Parathyroid adenoma (tissue), 2 donors: Measurements from ENCODE around the gene CEND1.
A peak's percentile ranks its signal among the peaks of the same experiment; 100 is the strongest.

ENCODE experiments used
- H2AFZ ChIP-seq: fragments of 300-600 bp; sonication (generic); one replicate; pipeline ENCODE4 v1.7.0; 2017; ENCODE audit warnings: antibody characterized with exemption, mild to moderate bottlenecking
- H3K27ac ChIP-seq: fragments of 300-600 bp; sonication (generic); one replicate; pipeline ENCODE4 v1.7.0; 2017
- H3K27me3 ChIP-seq: fragments of 300-600 bp; sonication (generic); one replicate; pipeline ENCODE4 v1.7.0; 2017; ENCODE audit warnings: low read length; ENCODE audit not compliant: control insufficient read depth, insufficient read depth
- H3K36me3 ChIP-seq: fragments of 300-600 bp; sonication (generic); one replicate; pipeline ENCODE4 v1.7.0; 2017; ENCODE audit warnings: low read length; ENCODE audit not compliant: control insufficient read depth, insufficient read depth
- H3K4me1 ChIP-seq: fragments of 300-600 bp; sonication (generic); one replicate; pipeline ENCODE4 v1.7.0; 2017; ENCODE audit warnings: control low read depth
- H3K4me2 ChIP-seq: fragments of 300-600 bp; sonication (generic); one replicate; pipeline ENCODE4 v1.7.0; 2017; ENCODE audit warnings: low read length
- H3K4me3 ChIP-seq: fragments of 300-600 bp; sonication (generic); one replicate; pipeline ENCODE4 v1.7.0; 2017; ENCODE audit warnings: low read depth, low read length
- H3K79me2 ChIP-seq: fragments of 300-600 bp; sonication (generic); one replicate; pipeline ENCODE4 v1.7.0; 2017; ENCODE audit warnings: control low read depth
- H3K9ac ChIP-seq: fragments of 300-600 bp; sonication (generic); one replicate; pipeline ENCODE4 v1.7.0; 2017; ENCODE audit warnings: mild to moderate bottlenecking
- H3K9me3 ChIP-seq: fragments of 300-600 bp; sonication (generic); one replicate; pipeline ENCODE4 v1.7.0; 2017; ENCODE audit warnings: low read length; ENCODE audit not compliant: control insufficient read depth
- CTCF ChIP-seq: fragments of 300-600 bp; sonication (generic); IDR thresholded peaks from one replicate; pipeline ENCODE4 v1.7.0; 2017; ENCODE audit warnings: antibody characterized with exemption, mild to moderate bottlenecking
- donor health status: primary hyperparathyroidism.

The CEND1 gene

DNA sequence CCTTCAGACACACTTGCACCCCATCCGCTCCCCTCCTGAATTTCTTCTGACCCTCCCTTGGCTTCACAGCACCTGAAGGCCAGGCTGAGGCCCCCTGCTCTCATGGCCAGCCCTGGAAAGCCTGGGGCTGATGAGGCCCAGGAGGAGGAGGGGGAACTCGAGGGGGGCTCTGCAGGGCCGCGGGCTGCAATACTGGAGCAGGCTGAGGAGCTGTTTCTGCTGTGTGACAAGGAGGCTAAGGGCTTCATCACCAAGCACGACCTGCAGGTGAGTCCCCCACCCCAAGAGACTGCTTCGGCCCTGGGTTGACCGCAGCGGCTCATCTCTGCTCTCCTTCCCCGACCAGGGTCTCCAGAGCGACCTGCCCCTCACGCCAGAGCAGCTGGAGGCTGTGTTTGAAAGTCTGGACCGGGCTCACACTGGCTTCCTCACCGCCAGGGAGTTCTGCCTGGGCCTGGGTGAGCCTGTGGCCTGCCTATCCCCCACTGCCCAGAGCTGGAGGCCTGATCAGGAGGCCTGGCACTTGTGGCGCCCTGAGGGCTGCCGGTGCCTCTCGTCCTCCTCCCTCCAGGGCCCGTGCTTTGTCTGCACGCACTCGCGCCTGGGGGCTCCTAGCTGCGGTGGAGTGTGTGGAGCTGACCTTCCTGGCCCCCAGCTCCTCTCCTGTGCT lies 38.8 kb upstream of the CEND1 start:
- no peak overlapping the region for H2AFZ ChIP-seq
- no peaks in the 10 kb centered on the region for H3K36me3 ChIP-seq
- no peaks in the 10 kb centered on the region for H3K9me3 ChIP-seq
- H3K9ac ChIP-seq = no peak overlapping the region
- no peak overlapping the region for H3K27ac ChIP-seq
- H3K79me2 ChIP-seq = no peaks in the 10 kb centered on the region
- TF ChIP-seq CTCF = no peak
- H3K27me3 ChIP-seq = no peaks in the 10 kb centered on the region
- H3K4me3 ChIP-seq = no peak overlapping the region
- H3K4me1 ChIP-seq = peaks cover 2% of the 10 kb centered on the region
- H3K4me2 ChIP-seq = no peak overlapping the region

DNA sequence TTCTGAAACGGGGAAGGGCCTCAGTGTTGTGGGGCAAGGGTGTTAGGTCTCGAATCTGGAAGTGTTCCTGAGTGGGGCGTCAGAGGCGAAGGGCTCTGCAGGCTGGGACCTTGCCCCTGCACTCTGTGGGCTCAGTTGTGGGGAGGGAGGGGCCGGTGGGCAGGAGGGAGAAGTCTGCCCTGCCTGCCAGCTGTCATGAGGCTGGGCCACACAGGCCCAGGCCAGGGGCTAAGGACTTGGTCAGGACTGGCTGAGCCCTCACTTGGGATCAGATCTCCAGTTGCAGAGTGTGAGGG lies 38.0 kb upstream of the CEND1 start, which contains the start of gene CRACR2B:
TSS of gene CRACR2B (plus strand) at position 23 of the 296 bp plus-strand sequence. CDS start 689 bp downstream, outside the sequence.
- peak within 1 kb of the TSS; percentile 77 for H3K4me2 ChIP-seq
- no peak within 1 kb of the TSS for H3K27ac ChIP-seq
- peak within 1 kb of the TSS; percentile 49 for H3K4me3 ChIP-seq
- H3K4me1 ChIP-seq = peaks cover 2% of the 10 kb centered on the region
- no peaks in the 10 kb centered on the region for H3K36me3 ChIP-seq
- no peaks in the 10 kb centered on the region for H3K9me3 ChIP-seq
- no peak for TF ChIP-seq CTCF
- peak within 1 kb of the TSS; percentile 63 for H2AFZ ChIP-seq
- H3K9ac ChIP-seq = no peak within 1 kb of the TSS
- H3K27me3 ChIP-seq = no peaks in the 10 kb centered on the region
- H3K79me2 ChIP-seq = no peaks in the 10 kb centered on the region

GRCh38 chr11:827146-827896 lies 37.4 kb upstream of the CEND1 start:
- Histone ChIP-seq H3K4me1 (peaks cover under 1% of the 10 kb centered on the region), H3K79me2 (no peaks in the 10 kb centered on the region), H3K9me3 (no peaks in the 10 kb centered on the region), H3K4me3 (peak overlapping the region; percentile 49), H3K36me3 (no peaks in the 10 kb centered on the region), H3K9ac (no peak overlapping the region), H2AFZ (peak overlapping the region; percentile 63), H3K27me3 (no peaks in the 10 kb centered on the region), H3K27ac (no peak overlapping the region), H3K4me2 (peak overlapping the region; percentile 77)
- no peak for TF ChIP-seq CTCF

DNA sequence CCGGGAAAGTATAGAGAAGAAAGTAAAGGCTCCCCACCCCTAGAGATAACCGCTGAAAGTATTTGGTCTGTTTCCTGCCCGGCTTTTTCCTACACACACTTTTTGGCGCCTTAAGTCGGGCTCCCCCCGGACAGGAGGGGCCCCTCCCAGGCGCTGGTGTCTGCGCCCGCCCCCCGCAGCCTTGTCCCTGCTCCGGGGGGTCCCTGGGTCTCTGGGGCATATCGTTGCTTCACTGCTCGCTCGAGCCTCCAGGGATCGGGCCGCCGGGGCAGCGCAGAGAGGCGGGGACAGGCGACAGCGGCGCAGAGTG lies 36.9 kb upstream of the CEND1 start:
- Histone ChIP-seq H3K4me1 (no peaks in the 10 kb centered on the region), H3K9me3 (no peaks in the 10 kb centered on the region), H3K79me2 (no peaks in the 10 kb centered on the region), H3K27ac (no peak overlapping the region), H2AFZ (peak overlapping the region; percentile 63), H3K27me3 (no peaks in the 10 kb centered on the region), H3K4me2 (peak overlapping the region; percentile 77), H3K4me3 (peak overlapping the region; percentile 49), H3K36me3 (no peaks in the 10 kb centered on the region), H3K9ac (no peak overlapping the region)
- no peak for TF ChIP-seq CTCF

DNA sequence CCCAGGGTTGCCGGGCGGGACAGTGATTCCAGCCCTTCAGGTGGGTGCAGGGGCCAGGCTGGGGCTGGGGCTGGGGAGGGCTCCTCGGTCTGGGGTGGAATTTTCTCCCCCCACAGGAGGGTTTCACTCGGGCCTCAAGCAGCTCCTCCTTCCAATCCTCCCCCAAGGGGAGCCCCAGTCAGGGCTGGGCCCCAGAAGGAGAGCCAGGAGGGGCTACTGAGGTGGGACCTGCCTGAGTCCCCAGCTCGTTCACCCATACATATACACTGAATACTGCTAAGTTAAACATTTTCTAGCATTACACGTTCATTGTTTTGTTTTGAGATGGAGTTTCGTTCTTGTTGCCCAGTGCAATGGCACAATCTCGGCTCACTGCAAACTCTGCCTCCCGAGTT lies 36.3 kb upstream of the CEND1 start:
- Histone ChIP-seq H3K4me2 (no peak overlapping the region), H3K36me3 (no peaks in the 10 kb centered on the region), H3K9ac (no peak overlapping the region), H3K4me1 (no peaks in the 10 kb centered on the region), H3K27ac (no peak overlapping the region), H3K4me3 (no peak overlapping the region), H3K79me2 (no peaks in the 10 kb centered on the region), H3K9me3 (no peaks in the 10 kb centered on the region), H3K27me3 (no peaks in the 10 kb centered on the region), H2AFZ (no peak overlapping the region)
- TF ChIP-seq CTCF = no peak
